CD8-positive, alpha-beta memory T cell (primary cell): Measurements from ENCODE around the gene CCDC68. TPM values are rescaled to one million over a fixed set of nuclear protein-coding genes. Genes with fewer than 3 reads are reported as not detected.
"Not testable (repeated sequence)": the region's sequence is repeated elsewhere in the genome, so short reads cannot be mapped to it uniquely, and the experiment has no call there.

Source experiments
- CTCF ChIA-PET: fragments of 350-600 bp; sonication (Branson Sonifier 250); formaldehyde crosslinking; loops from one replicate; lab custom pipeline; 2021; ENCODE audit warnings: antibody characterized with exemption; lab: Charles Lee
- POLR2A ChIA-PET: fragments of 350-600 bp; sonication (Branson Sonifier 250); formaldehyde crosslinking; loops from one replicate; lab custom pipeline; 2021; ENCODE audit warnings: antibody characterized with exemption; lab: Charles Lee
- DNase-seq, 5 donors: peaks; one replicate each; pipeline versions ENCODE4 v3.0.0 to v3.0.0-alpha.2; 2020 to 2022; ENCODE audit warnings: mixed read lengths in 1 of 5
- H3K27ac ChIP-seq: one replicate; pipeline ENCODE4 v1.7.0; 2013; ENCODE audit warnings: low read depth, mild to moderate bottlenecking, low read length, moderate library complexity
- H3K27me3 ChIP-seq: 2 replicates; pipeline ENCODE4 v1.7.0; 2013; ENCODE audit warnings: low read length, mild to moderate bottlenecking; ENCODE audit not compliant: insufficient read depth, poor library complexity, severe bottlenecking
- H3K36me3 ChIP-seq: 2 replicates; pipeline ENCODE4 v1.7.0; 2013; ENCODE audit warnings: mild to moderate bottlenecking, low read length, moderate library complexity; ENCODE audit not compliant: insufficient read depth
- H3K4me1 ChIP-seq: 2 replicates; pipeline ENCODE4 v1.7.0; 2013; ENCODE audit warnings: mild to moderate bottlenecking, low read length, moderate library complexity; ENCODE audit not compliant: insufficient read depth
- H3K4me3 ChIP-seq: 2 replicates; pipeline ENCODE4 v1.7.0; 2013; ENCODE audit warnings: mild to moderate bottlenecking, low read length
- H3K9me3 ChIP-seq: 2 replicates; pipeline ENCODE4 v1.7.0; 2013; ENCODE audit warnings: mild to moderate bottlenecking, low read length
- H3K27ac Mint-ChIP-seq, 8 donors: one replicate each; pipeline ENCODE4 v1.8.0; 2020 to 2021; ENCODE audit warnings: mixed read lengths in 8 of 8, mild to moderate bottlenecking in 6 of 8, inconsistent platforms in 3 of 8, moderate library complexity in 3 of 8
- H3K27me3 Mint-ChIP-seq, 2 donors: one replicate each; pipeline ENCODE4 v1.8.0; 2020 to 2021; ENCODE audit warnings: mixed read lengths in 2 of 2, mild to moderate bottlenecking in 1 of 2, moderate library complexity in 1 of 2
- H3K36me3 Mint-ChIP-seq, 3 donors: one replicate each; pipeline ENCODE4 v1.8.0; 2020 to 2021; ENCODE audit warnings: mixed read lengths in 3 of 3, inconsistent platforms in 1 of 3, mild to moderate bottlenecking in 1 of 3
- H3K4me1 Mint-ChIP-seq, 3 donors: one replicate each; pipeline ENCODE4 v1.8.0; 2020 to 2021; ENCODE audit warnings: mixed read lengths in 3 of 3, inconsistent platforms in 1 of 3, mild to moderate bottlenecking in 1 of 3
- H3K4me3 Mint-ChIP-seq, 7 donors: one replicate each; pipeline ENCODE4 v1.8.0; 2020 to 2021; ENCODE audit warnings: mixed read lengths in 7 of 7, mild to moderate bottlenecking in 6 of 7, moderate library complexity in 4 of 7, inconsistent platforms in 2 of 7
- H3K9me3 Mint-ChIP-seq, 5 donors: one replicate each; pipeline ENCODE4 v1.8.0; 2020 to 2022; ENCODE audit warnings: mixed read lengths in 5 of 5, mild to moderate bottlenecking in 3 of 5, moderate library complexity in 2 of 5, inconsistent platforms in 1 of 5
- polyA plus RNA-seq: library from polyadenylated mRNA; unstranded; fragments of 300-500 nt; fragmentation: Illumina TruSeq; gene quantifications from one replicate; pipeline ENCODE4 v1.2.3, GENCODE V29; 2021
- total RNA-seq, 2 experiments: library from RNA; stranded (reverse); gene quantifications; one replicate each; pipeline ENCODE4 v1.2.3, GENCODE V29; 2021

The CCDC68 gene
- total and polyA plus RNA-seq, 3 experiments from 2014 or later = not detected

DNA sequence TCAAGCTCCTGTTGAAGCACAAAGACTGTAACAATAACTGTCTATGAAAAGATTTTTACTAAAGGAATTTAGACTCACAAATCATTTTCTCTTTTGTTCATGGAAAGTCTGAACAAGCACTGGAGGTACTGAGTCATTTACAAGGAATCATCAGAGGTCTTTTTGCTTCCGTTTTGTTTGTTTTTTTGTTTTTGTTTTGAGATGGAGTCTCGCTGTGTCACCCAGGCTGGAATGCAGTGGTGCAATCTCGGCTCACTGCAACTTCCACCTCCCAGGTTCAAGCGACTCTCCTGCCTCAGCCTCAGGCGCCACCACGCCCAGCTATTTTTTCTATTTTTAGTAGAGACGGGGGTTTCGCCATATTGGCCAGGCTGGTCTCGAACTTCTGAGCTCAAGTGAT, 9.0 kb upstream of the CCDC68 start:
- CTCF ChIA-PET = not testable (repeated sequence)

DNA sequence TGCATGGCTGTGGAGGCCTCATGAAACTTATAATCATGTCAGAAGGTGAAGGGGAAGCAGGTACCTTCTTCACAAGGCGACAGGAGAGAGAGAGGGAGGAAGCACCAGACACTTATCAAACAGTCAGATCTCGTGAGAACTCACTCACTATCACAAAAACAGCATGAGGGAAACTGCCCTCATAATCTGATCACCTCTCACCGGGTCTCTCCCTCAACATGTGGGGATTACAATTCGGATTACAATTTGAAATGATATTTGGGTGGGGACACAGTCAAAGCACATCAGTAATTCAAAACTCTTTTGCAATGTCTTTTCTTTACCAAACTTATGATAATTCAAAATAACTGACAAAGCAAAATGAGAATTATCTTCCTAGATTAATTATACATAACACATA, 8.5 kb upstream of the CCDC68 start:
- no peaks in the 10 kb centered on the region for H3K9me3 ChIP-seq
- no peak overlapping the region for H3K27ac Mint-ChIP-seq
- H3K4me3 ChIP-seq = no peak overlapping the region
- H3K27me3 ChIP-seq = no peaks in the 10 kb centered on the region
- no peak overlapping the region for H3K4me3 Mint-ChIP-seq
- H3K36me3 ChIP-seq = no peaks in the 10 kb centered on the region
- no peaks in the 10 kb centered on the region for H3K4me1 Mint-ChIP-seq
- no peak for DNase-seq
- POLR2A ChIA-PET = no interaction called here
- H3K27me3 Mint-ChIP-seq = peaks cover 9 to 26% of the 10 kb centered on the region in 2 donors
- no peaks in the 10 kb centered on the region for H3K9me3 Mint-ChIP-seq
- H3K4me1 ChIP-seq = no peaks in the 10 kb centered on the region
- CTCF ChIA-PET = no interaction called here
- H3K36me3 Mint-ChIP-seq = no peaks in the 10 kb centered on the region
- no peak overlapping the region for H3K27ac ChIP-seq

More for the DNA sequence above, 9.0 kb upstream of the CCDC68 start:
- H3K4me1 ChIP-seq, H3K4me1 Mint-ChIP-seq, H3K27ac ChIP-seq, H3K9me3 ChIP-seq, DNase-seq, H3K36me3 ChIP-seq, H3K27me3 ChIP-seq, H3K9me3 Mint-ChIP-seq, H3K36me3 Mint-ChIP-seq, H3K4me3 Mint-ChIP-seq, POLR2A ChIA-PET, H3K4me3 ChIP-seq, H3K27ac Mint-ChIP-seq: not testable (repeated sequence)
- peaks cover 8 to 23% of the 10 kb centered on the region in 2 donors for H3K27me3 Mint-ChIP-seq

DNA sequence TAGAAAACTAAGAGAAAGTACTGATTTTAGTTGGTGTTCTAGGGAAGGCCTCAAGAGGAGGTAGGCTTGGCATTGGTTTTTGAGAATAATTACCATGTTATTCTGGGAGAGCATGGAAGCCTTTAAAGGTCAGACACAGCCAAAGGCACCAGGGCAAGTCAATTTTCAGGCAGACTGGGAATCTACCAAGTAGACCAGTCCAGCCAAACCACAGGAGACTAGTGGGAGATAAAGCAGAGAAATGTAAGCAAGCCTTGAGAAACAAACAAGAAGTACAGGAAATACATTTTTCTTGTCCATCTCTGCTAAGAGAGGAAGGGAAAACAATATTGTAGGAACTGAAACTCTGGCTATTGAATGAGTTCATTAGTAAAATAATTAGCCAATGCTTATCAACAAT, 5.5 kb upstream of the CCDC68 start:
- H3K9me3 Mint-ChIP-seq = no peaks in the 10 kb centered on the region
- H3K36me3 ChIP-seq = no peaks in the 10 kb centered on the region
- no peaks in the 10 kb centered on the region for H3K36me3 Mint-ChIP-seq
- H3K4me3 Mint-ChIP-seq = no peak overlapping the region
- peaks cover 0 to 2% (median 0%) of the 10 kb centered on the region in 3 donors for H3K4me1 Mint-ChIP-seq
- POLR2A ChIA-PET = no interaction called here
- H3K4me1 ChIP-seq = no peaks in the 10 kb centered on the region
- no peaks in the 10 kb centered on the region for H3K9me3 ChIP-seq
- H3K27me3 Mint-ChIP-seq = peaks cover 26 to 50% of the 10 kb centered on the region in 2 donors
- peaks cover 5% of the 10 kb centered on the region for H3K27me3 ChIP-seq
- H3K4me3 ChIP-seq = no peak overlapping the region
- CTCF ChIA-PET = no interaction called here
- H3K27ac ChIP-seq = no peak overlapping the region
- H3K27ac Mint-ChIP-seq = no peak overlapping the region
- no peak for DNase-seq

GRCh38 chr18:54962919-54963645, 3.8 kb upstream of the CCDC68 start:
- Histone ChIP-seq H3K27me3 (peaks cover 5% of the 10 kb centered on the region), H3K27ac (no peak overlapping the region), H3K9me3 (no peaks in the 10 kb centered on the region), H3K36me3 (no peaks in the 10 kb centered on the region), H3K4me1 (no peaks in the 10 kb centered on the region), H3K4me3 (no peak overlapping the region)
- no peaks in the 10 kb centered on the region for H3K9me3 Mint-ChIP-seq
- no peaks in the 10 kb centered on the region for H3K36me3 Mint-ChIP-seq
- H3K27ac Mint-ChIP-seq = no peak overlapping the region
- H3K27me3 Mint-ChIP-seq = peaks cover 34 to 62% of the 10 kb centered on the region in 2 donors
- DNase-seq = no peak
- CTCF ChIA-PET = no interaction called here
- H3K4me1 Mint-ChIP-seq = peaks cover 0 to 6% (median 4%) of the 10 kb centered on the region in 3 donors
- POLR2A ChIA-PET = no interaction called here
- no peak overlapping the region for H3K4me3 Mint-ChIP-seq

- DNase-seq = no peak
- Mint-ChIP-seq H3K36me3 (no peaks in the 10 kb centered on the region), H3K4me3 (no peak overlapping the region), H3K27ac (no peak overlapping the region), H3K27me3 (peaks cover 37 to 68% of the 10 kb centered on the region in 2 donors), H3K4me1 (peaks cover 0 to 6% (median 4%) of the 10 kb centered on the region in 3 donors), H3K9me3 (no peaks in the 10 kb centered on the region)
- H3K9me3 ChIP-seq = no peaks in the 10 kb centered on the region
- no peak overlapping the region for H3K27ac ChIP-seq
- ChIA-PET CTCF (no interaction called here), POLR2A (no interaction called here)
- H3K27me3 ChIP-seq = peaks cover 5% of the 10 kb centered on the region
- no peak overlapping the region for H3K4me3 ChIP-seq
- no peaks in the 10 kb centered on the region for H3K4me1 ChIP-seq
- H3K36me3 ChIP-seq = no peaks in the 10 kb centered on the region
These were observed 2.6 kb upstream of the CCDC68 start for GRCh38 chr18:54961868-54962267.

GRCh38 chr18:54961016-54961423, 1.8 kb upstream of the CCDC68 start:
- H3K27me3 Mint-ChIP-seq = peaks cover 36 to 64% of the 10 kb centered on the region in 2 donors
- H3K27ac ChIP-seq = no peak overlapping the region
- H3K27me3 ChIP-seq = peaks cover 5% of the 10 kb centered on the region
- ChIA-PET CTCF (interaction anchor here (1.0 kb wide), 1 partner anchor 22 kb away, joined by 3 read pairs; no protein-coding TSS in a partner anchor), POLR2A (no interaction called here)
- H3K4me1 Mint-ChIP-seq = peaks cover 0 to 6% (median 4%) of the 10 kb centered on the region in 3 donors
- H3K4me3 Mint-ChIP-seq = no peak overlapping the region
- no peaks in the 10 kb centered on the region for H3K4me1 ChIP-seq
- no peak for DNase-seq
- H3K4me3 ChIP-seq = no peak overlapping the region
- no peak overlapping the region for H3K27ac Mint-ChIP-seq
- H3K9me3 ChIP-seq = no peaks in the 10 kb centered on the region
- no peaks in the 10 kb centered on the region for H3K36me3 Mint-ChIP-seq
- no peaks in the 10 kb centered on the region for H3K9me3 Mint-ChIP-seq
- H3K36me3 ChIP-seq = no peaks in the 10 kb centered on the region

DNA sequence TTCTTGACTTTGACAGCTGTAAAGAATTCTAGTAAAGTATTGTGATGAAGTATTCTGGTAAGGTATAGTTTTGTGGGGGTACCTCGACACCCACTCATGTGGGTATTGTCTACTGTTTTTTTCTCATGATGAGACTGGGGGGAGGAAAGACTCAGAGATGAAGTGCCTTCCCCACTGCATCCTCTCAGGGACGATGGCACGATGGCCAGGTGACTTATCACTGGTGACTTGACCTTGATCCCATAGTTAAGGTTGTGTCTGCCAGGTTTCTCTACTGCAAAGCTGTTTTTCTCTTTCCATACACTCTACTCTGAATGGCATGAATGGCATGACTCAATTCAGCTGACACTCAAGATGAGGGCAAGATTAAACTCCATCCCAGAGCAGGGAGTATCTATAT, 936 bp upstream of the CCDC68 start:
- ChIA-PET CTCF (interaction anchor here (1.0 kb wide), 1 partner anchor 23 kb away, joined by 3 read pairs; no protein-coding TSS in a partner anchor), POLR2A (no interaction called here)
- Mint-ChIP-seq H3K36me3 (no peaks in the 10 kb centered on the region), H3K27ac (no peak overlapping the region), H3K4me1 (peaks cover 0 to 6% (median 4%) of the 10 kb centered on the region in 3 donors), H3K9me3 (no peaks in the 10 kb centered on the region), H3K27me3 (peaks cover 36 to 66% of the 10 kb centered on the region in 2 donors), H3K4me3 (peak overlapping the region in 1 of 7 donors; percentile 11)
- no peak overlapping the region for H3K4me3 ChIP-seq
- peaks cover 5% of the 10 kb centered on the region for H3K27me3 ChIP-seq
- no peaks in the 10 kb centered on the region for H3K9me3 ChIP-seq
- no peak for DNase-seq
- H3K36me3 ChIP-seq = no peaks in the 10 kb centered on the region
- H3K4me1 ChIP-seq = no peaks in the 10 kb centered on the region
- H3K27ac ChIP-seq = no peak overlapping the region

DNA sequence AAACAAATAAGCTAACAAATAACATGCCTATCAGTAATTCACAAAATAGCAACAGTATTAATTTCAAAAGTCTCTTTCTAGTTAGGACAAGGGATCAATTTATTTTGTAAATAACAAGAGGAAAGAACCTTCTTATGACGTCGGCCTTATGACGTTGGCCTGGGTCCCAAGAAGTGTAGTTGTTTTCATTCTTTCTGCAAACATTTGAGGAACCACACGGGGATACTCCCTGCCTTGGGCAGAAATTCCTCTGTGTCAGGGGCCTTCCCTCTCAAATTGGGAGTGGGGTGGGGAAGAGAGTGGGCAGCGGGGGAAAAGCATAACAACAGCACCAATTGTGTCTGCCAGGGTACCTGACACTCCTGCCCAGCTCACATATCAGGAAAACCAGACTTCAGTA, 1.3 kb downstream of the CCDC68 start:
- Mint-ChIP-seq H3K27ac (no peak overlapping the region), H3K36me3 (no peaks in the 10 kb centered on the region), H3K4me1 (peaks cover 0 to 6% (median 4%) of the 10 kb centered on the region in 3 donors), H3K27me3 (peaks cover 28 to 58% of the 10 kb centered on the region in 2 donors), H3K9me3 (no peaks in the 10 kb centered on the region), H3K4me3 (no peak overlapping the region)
- no peak overlapping the region for H3K27ac ChIP-seq
- no peak overlapping the region for H3K4me3 ChIP-seq
- DNase-seq = no peak
- no peaks in the 10 kb centered on the region for H3K36me3 ChIP-seq
- CTCF ChIA-PET = no interaction called here
- POLR2A ChIA-PET = no interaction called here
- H3K27me3 ChIP-seq = peaks cover 5% of the 10 kb centered on the region
- no peaks in the 10 kb centered on the region for H3K9me3 ChIP-seq
- H3K4me1 ChIP-seq = no peaks in the 10 kb centered on the region
